Fibroblast of lung (primary cell): ENCODE data around the gene CAMKMT. TPM values are rescaled to one million over a fixed set of nuclear protein-coding genes. Genes with fewer than 3 reads are reported as not detected.

ENCODE experiments used
- DNase-seq, 2 donors: peaks; one replicate each; pipeline versions ENCODE4 v3.0.0 to v3.0.0-alpha.2; 2010; ENCODE audit warnings: low read depth in 2 of 2
- H2AFZ ChIP-seq: 2 replicates; pipeline ENCODE4 v1.5.1; 2012; ENCODE audit warnings: low read length, control low read depth, inconsistent platforms
- H3K27ac ChIP-seq: 2 replicates; pipeline ENCODE4 v1.5.1; 2011; ENCODE audit warnings: low read length, control low read depth; ENCODE audit not compliant: insufficient read depth
- H3K27me3 ChIP-seq: 2 replicates; pipeline ENCODE4 v1.5.1; 2011; ENCODE audit warnings: mild to moderate bottlenecking, low read length; ENCODE audit not compliant: control insufficient read depth, insufficient read depth
- H3K36me3 ChIP-seq: 2 replicates; pipeline ENCODE4 v1.5.1; 2011; ENCODE audit warnings: low read length; ENCODE audit not compliant: control insufficient read depth, insufficient read depth
- H3K4me1 ChIP-seq: 2 replicates; pipeline ENCODE4 v1.5.1; 2011; ENCODE audit warnings: low read length; ENCODE audit not compliant: control insufficient read depth, insufficient read depth; ENCODE audit errors: extremely low read depth
- H3K4me2 ChIP-seq: 2 replicates; pipeline ENCODE4 v1.5.1; 2011; ENCODE audit warnings: low read length, control low read depth; ENCODE audit not compliant: insufficient read depth; ENCODE audit errors: extremely low read depth
- H3K4me3 ChIP-seq, 4 experiments: fragments of 200-600 bp in 1 of 4; sonication (generic) in 1 of 4; replicated peaks in 1 of 4; 2 replicates each; pipeline ENCODE4 v1.5.1; 2011 to 2016; ENCODE audit warnings: low read length in 4 of 4, low read depth in 3 of 4, mild to moderate bottlenecking in 3 of 4, control low read depth in 2 of 4, inconsistent platforms in 1 of 4, mixed read lengths in 1 of 4; ENCODE audit not compliant: insufficient read depth in 1 of 4; ENCODE audit errors: control extremely low read depth in 1 of 4
- H3K79me2 ChIP-seq: 2 replicates; pipeline ENCODE4 v1.5.1; 2012; ENCODE audit warnings: mild to moderate bottlenecking, low read length, inconsistent platforms; ENCODE audit not compliant: control insufficient read depth, insufficient read depth
- H3K9ac ChIP-seq: 2 replicates; pipeline ENCODE4 v1.5.1; 2011; ENCODE audit warnings: mild to moderate bottlenecking, low read length, control low read depth; ENCODE audit not compliant: insufficient read depth
- H3K9me3 ChIP-seq: 2 replicates; pipeline ENCODE4 v1.5.1; 2012; ENCODE audit warnings: low read depth, low read length; ENCODE audit not compliant: control insufficient read depth, insufficient read depth
- H4K20me1 ChIP-seq: 2 replicates; pipeline ENCODE4 v1.5.1; 2011; ENCODE audit warnings: low read length; ENCODE audit not compliant: control insufficient read depth, insufficient read depth; ENCODE audit errors: extremely low read depth
- CTCF ChIP-seq, 2 donors: IDR thresholded peaks in 1 of 2; conservative IDR thresholded peaks in 1 of 2; 1 replicate in 1 of 2; 2 replicates in 1 of 2; pipeline ENCODE4 v1.5.1; 2011 to 2012; ENCODE audit warnings: low read length in 2 of 2, control low read depth in 1 of 2, inconsistent platforms in 1 of 2, low read depth in 1 of 2, mild to moderate bottlenecking in 1 of 2
- EZH2 ChIP-seq: IDR thresholded peaks from 2 replicates; pipeline ENCODE4 v1.5.1; 2012; ENCODE audit warnings: low read length, control low read depth, mild to moderate bottlenecking; ENCODE audit errors: missing control alignments
- polyA plus RNA-seq, 2 donors: library from polyadenylated mRNA; depleted of rRNA in 1 of 2; stranded (reverse) in 1 of 2; unstranded in 1 of 2; fragments of >200 nt; gene quantifications; 2 replicates each; pipeline ENCODE4 v1.2.1, GENCODE V29; 2011 to 2012; ENCODE audit warnings: missing spikeins in 1 of 2
- total RNA-seq: library from RNA; depleted of rRNA; stranded (reverse); fragments of >200 nt; gene quantifications from 2 replicates; pipeline ENCODE4 v1.2.1, GENCODE V29; 2014

Gene CAMKMT
- total and polyA plus RNA-seq, 2 donors (not counting 1 experiment from before 2014, with no cell fraction given), result 7.9 to 11.6 TPM

- no peaks in the 10 kb centered on the region for H4K20me1 ChIP-seq
- peaks cover 43% of the 10 kb centered on the region for H3K27me3 ChIP-seq
Measured at GRCh38 chr2:44807201-44808025, 445.7 kb downstream of the CAMKMT start.

GRCh38 chr2:44810892-44811530, 449.3 kb downstream of the CAMKMT start:
- no peaks in the 10 kb centered on the region for H4K20me1 ChIP-seq
- no peak overlapping the region for H3K4me2 ChIP-seq
- H3K9me3 ChIP-seq, result no peaks in the 10 kb centered on the region
- H3K79me2 ChIP-seq, result no peaks in the 10 kb centered on the region
- H3K27ac ChIP-seq, result no peak overlapping the region
- no peak overlapping the region for H3K4me3 ChIP-seq
- H2AFZ ChIP-seq, result no peak overlapping the region
- no peaks in the 10 kb centered on the region for H3K4me1 ChIP-seq
- TF ChIP-seq CTCF (conservative IDR thresholded peaks at IDR 0.05 in 1 of 2, IDR thresholded peaks at IDR 0.05 in 1 of 2; ENCODE audit: low read depth in 1 of 2, low read length in 2 of 2) (no peak), EZH2 (no peak)
- H3K27me3 ChIP-seq, result peaks cover 13% of the 10 kb centered on the region
- H3K36me3 ChIP-seq, result no peaks in the 10 kb centered on the region
- DNase-seq, result no peak
- no peak overlapping the region for H3K9ac ChIP-seq

More at GRCh38 chr2:44807201-44808025, 445.7 kb downstream of the CAMKMT start:
- no peak overlapping the region for H2AFZ ChIP-seq
- H3K4me1 ChIP-seq, result no peaks in the 10 kb centered on the region
- no peak overlapping the region for H3K4me2 ChIP-seq
- no peak for DNase-seq
- H3K9ac ChIP-seq, result no peak overlapping the region
- H3K79me2 ChIP-seq, result no peaks in the 10 kb centered on the region
- no peaks in the 10 kb centered on the region for H3K36me3 ChIP-seq
- no peak overlapping the region for H3K4me3 ChIP-seq
- H3K27ac ChIP-seq, result no peak overlapping the region
- no peaks in the 10 kb centered on the region for H3K9me3 ChIP-seq
- TF ChIP-seq CTCF (conservative IDR thresholded peaks at IDR 0.05 in 1 of 2, IDR thresholded peaks at IDR 0.05 in 1 of 2; ENCODE audit: low read depth in 1 of 2, low read length in 2 of 2) (no peak), EZH2 (no peak)

GRCh38 chr2:44813165-44813564, 451.4 kb downstream of the CAMKMT start:
- H3K27me3 ChIP-seq, result peaks cover 2% of the 10 kb centered on the region
- no peak overlapping the region for H3K27ac ChIP-seq
- H3K4me3 ChIP-seq, result no peak overlapping the region

More at GRCh38 chr2:44813165-44813564, 451.4 kb downstream of the CAMKMT start:
- H3K36me3 ChIP-seq, result no peaks in the 10 kb centered on the region
- no peaks in the 10 kb centered on the region for H3K4me1 ChIP-seq
- H3K9me3 ChIP-seq, result no peaks in the 10 kb centered on the region
- H4K20me1 ChIP-seq, result no peaks in the 10 kb centered on the region
- DNase-seq, result no peak
- no peaks in the 10 kb centered on the region for H3K79me2 ChIP-seq
- TF ChIP-seq CTCF (conservative IDR thresholded peaks at IDR 0.05 in 1 of 2, IDR thresholded peaks at IDR 0.05 in 1 of 2; ENCODE audit: low read depth in 1 of 2, low read length in 2 of 2), result no peak
- TF ChIP-seq EZH2, result no peak
- no peak overlapping the region for H2AFZ ChIP-seq
- H3K9ac ChIP-seq, result no peak overlapping the region
- no peak overlapping the region for H3K4me2 ChIP-seq
